Measurements from ENCODE around the gene PSG5. TPM values are rescaled to one million over a fixed set of nuclear protein-coding genes. Genes with fewer than 3 reads are reported as not detected.
"Not testable (repeated sequence)": the region's sequence is repeated elsewhere in the genome, so short reads cannot be mapped to it uniquely, and the experiment has no call there.

PSG5 gene
- total and polyA plus RNA-seq, 9 donors = 0.22 to 0.80 (median 0.41) TPM

- H3K9me3 ChIP-seq (replicated peaks; ENCODE audit: control insufficient read depth, low read depth, low read length); H3K27me3 ChIP-seq (ENCODE audit: control insufficient read depth, insufficient read depth, low read length); H3K36me3 ChIP-seq (ENCODE audit: control insufficient read depth, insufficient read depth, low read length); DNase-seq; H3K4me3 ChIP-seq (ENCODE audit: low read length); H3K27ac ChIP-seq (ENCODE audit: low read length); H3K4me1 ChIP-seq (ENCODE audit: control insufficient read depth, insufficient read depth, low read length): not testable (repeated sequence)
- 80% methylated on average over 3 of the region's 9 CpGs for WGBS (ENCODE audit: insufficient coverage)
Observed at GRCh38 chr19:43188092-43188491, 1.8 kb upstream of the PSG5 start.

GRCh38 chr19:43181869-43182771 is 4.2 kb downstream of the PSG5 start:
- not testable (repeated sequence) for H3K27me3 ChIP-seq (ENCODE audit: control insufficient read depth, insufficient read depth, low read length); H3K4me3 ChIP-seq (ENCODE audit: low read length); H3K27ac ChIP-seq (ENCODE audit: low read length); H3K4me1 ChIP-seq (ENCODE audit: control insufficient read depth, insufficient read depth, low read length); DNase-seq; H3K9me3 ChIP-seq (replicated peaks; ENCODE audit: control insufficient read depth, low read depth, low read length); H3K36me3 ChIP-seq (ENCODE audit: control insufficient read depth, insufficient read depth, low read length)
- 80% methylated on average over 1 of the region's 4 CpGs for WGBS (ENCODE audit: insufficient coverage)

DNA sequence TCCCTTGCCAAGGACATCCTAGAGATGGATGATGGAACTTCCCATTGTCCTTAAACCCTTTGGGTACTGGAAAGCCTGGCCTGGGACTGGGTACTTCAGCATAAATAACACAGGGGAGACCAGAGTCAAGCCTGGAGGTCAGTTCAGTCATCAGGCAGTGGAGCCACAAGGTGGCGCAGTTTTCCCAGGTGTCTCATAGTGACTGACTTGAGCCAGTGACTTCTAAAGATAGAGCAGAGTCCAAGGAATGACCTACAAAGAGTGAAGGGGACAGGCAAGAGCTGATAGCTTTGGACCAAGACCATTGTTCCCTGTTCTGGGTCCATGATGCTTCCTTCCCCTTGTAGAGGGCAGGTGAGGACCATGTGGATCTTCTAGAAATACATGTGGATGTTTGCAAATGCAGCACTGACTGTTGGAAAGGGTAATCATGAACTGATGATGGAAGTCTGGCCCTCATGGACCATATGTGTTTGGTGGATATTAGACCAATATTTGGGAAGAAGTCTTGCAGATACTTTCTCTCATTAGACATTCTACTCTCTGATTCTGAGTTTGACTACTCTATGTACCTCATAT is 6.7 kb downstream of the PSG5 start:
- not testable (repeated sequence) for H3K9me3 ChIP-seq (replicated peaks; ENCODE audit: control insufficient read depth, low read depth, low read length); H3K27ac ChIP-seq (ENCODE audit: low read length); H3K4me3 ChIP-seq (ENCODE audit: low read length); H3K4me1 ChIP-seq (ENCODE audit: control insufficient read depth, insufficient read depth, low read length); H3K27me3 ChIP-seq (ENCODE audit: control insufficient read depth, insufficient read depth, low read length); DNase-seq; H3K36me3 ChIP-seq (ENCODE audit: control insufficient read depth, insufficient read depth, low read length)
- WGBS (ENCODE audit: insufficient coverage) = no CpG with 5 or more reads among the region's 1 CpG

DNA sequence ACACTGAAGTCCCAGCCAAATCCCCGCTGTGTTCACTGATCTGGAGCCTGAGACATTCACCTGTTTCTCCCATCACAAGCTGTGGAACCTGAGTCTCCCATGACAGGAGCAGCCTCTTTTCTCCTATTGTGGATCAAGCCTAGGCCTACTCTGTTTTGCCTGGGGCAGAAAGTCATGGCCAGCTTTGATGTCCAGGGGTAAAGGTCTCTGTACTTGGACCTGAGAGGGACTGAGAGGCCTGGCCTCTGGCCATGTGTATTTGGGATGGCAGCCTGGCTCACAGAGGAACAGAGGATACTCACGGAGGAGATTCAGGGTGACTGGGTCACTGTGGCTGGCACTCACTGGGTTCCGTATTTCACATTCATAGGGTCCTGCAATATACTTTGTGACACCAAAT is 7.8 kb downstream of the PSG5 start:
- 88% methylated on average over 1 of the region's 3 CpGs for WGBS (ENCODE audit: insufficient coverage)
- not testable (repeated sequence) for H3K9me3 ChIP-seq (replicated peaks; ENCODE audit: control insufficient read depth, low read depth, low read length); H3K36me3 ChIP-seq (ENCODE audit: control insufficient read depth, insufficient read depth, low read length); H3K27me3 ChIP-seq (ENCODE audit: control insufficient read depth, insufficient read depth, low read length); H3K4me3 ChIP-seq (ENCODE audit: low read length); DNase-seq; H3K27ac ChIP-seq (ENCODE audit: low read length); H3K4me1 ChIP-seq (ENCODE audit: control insufficient read depth, insufficient read depth, low read length)

DNA sequence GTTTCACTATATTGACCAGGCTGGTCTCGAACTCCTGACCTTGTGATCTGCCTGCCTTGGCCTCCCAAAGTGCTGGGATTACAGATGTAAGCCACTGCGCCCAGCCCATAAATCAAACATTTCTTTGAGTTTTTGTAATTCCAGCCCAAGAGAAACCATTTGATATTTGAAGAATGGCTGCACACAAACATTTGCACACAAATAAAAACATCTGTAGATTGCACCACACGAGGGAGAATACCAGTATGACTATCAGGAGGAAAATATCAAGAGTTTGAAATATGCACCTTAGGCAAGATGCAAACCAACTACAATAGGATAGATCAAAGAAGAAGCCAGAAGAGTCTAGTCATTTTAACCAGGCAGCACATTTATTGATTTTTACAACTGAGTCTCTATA is 20.4 kb downstream of the PSG5 start:
- 56% methylated on average over 1 of the region's 3 CpGs for WGBS (ENCODE audit: insufficient coverage)

GRCh38 chr19:43163135-43163534 is 23.2 kb downstream of the PSG5 start:
- not testable (repeated sequence) for H3K9me3 ChIP-seq (replicated peaks; ENCODE audit: control insufficient read depth, low read depth, low read length); H3K27ac ChIP-seq (ENCODE audit: low read length); H3K4me1 ChIP-seq (ENCODE audit: control insufficient read depth, insufficient read depth, low read length); H3K36me3 ChIP-seq (ENCODE audit: control insufficient read depth, insufficient read depth, low read length); DNase-seq; H3K4me3 ChIP-seq (ENCODE audit: low read length); H3K27me3 ChIP-seq (ENCODE audit: control insufficient read depth, insufficient read depth, low read length)
- no CpG with 5 or more reads among the region's 3 CpGs for WGBS (ENCODE audit: insufficient coverage)

More for the DNA sequence above, 20.4 kb downstream of the PSG5 start:
- not testable (repeated sequence) for H3K4me3 ChIP-seq (ENCODE audit: low read length); H3K36me3 ChIP-seq (ENCODE audit: control insufficient read depth, insufficient read depth, low read length); H3K27me3 ChIP-seq (ENCODE audit: control insufficient read depth, insufficient read depth, low read length); H3K27ac ChIP-seq (ENCODE audit: low read length); H3K9me3 ChIP-seq (replicated peaks; ENCODE audit: control insufficient read depth, low read depth, low read length); DNase-seq; H3K4me1 ChIP-seq (ENCODE audit: control insufficient read depth, insufficient read depth, low read length)

DNA sequence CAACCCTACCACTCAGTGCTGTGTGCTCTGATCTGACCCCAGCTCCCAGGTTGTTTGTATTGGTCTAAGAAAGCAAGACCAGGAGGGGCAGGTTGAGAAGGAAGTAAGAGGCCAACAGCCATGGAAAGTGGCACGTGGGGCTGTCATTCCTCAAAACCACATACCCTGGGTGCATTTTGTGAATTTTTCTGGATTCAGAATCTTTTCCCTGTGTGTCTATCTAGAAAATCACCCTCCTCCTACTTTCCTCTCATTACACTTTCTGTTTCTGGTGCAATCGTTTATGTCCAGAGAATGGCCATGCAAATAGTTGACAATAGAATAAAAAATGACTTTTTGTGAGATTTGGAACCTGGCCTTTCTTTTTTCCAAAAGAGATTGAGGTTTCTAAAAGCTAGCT is 24.1 kb downstream of the PSG5 start:
- not testable (repeated sequence) for H3K27ac ChIP-seq (ENCODE audit: low read length); H3K9me3 ChIP-seq (replicated peaks; ENCODE audit: control insufficient read depth, low read depth, low read length); DNase-seq; H3K4me1 ChIP-seq (ENCODE audit: control insufficient read depth, insufficient read depth, low read length); H3K36me3 ChIP-seq (ENCODE audit: control insufficient read depth, insufficient read depth, low read length); H3K4me3 ChIP-seq (ENCODE audit: low read length); H3K27me3 ChIP-seq (ENCODE audit: control insufficient read depth, insufficient read depth, low read length)
- 100% methylated on average over 1 of the region's 2 CpGs for WGBS (ENCODE audit: insufficient coverage)

GRCh38 chr19:43152214-43152613 is 34.1 kb downstream of the PSG5 start:
- WGBS (ENCODE audit: insufficient coverage) = no CpG with 5 or more reads among the region's 4 CpGs
- no peaks in the 10 kb centered on the region for H3K4me1 ChIP-seq (ENCODE audit: control insufficient read depth, insufficient read depth, low read length)
- no peaks in the 10 kb centered on the region for H3K36me3 ChIP-seq (ENCODE audit: control insufficient read depth, insufficient read depth, low read length)
- H3K27ac ChIP-seq (ENCODE audit: low read length) = no peak overlapping the region
- no peaks in the 10 kb centered on the region for H3K9me3 ChIP-seq (replicated peaks; ENCODE audit: control insufficient read depth, low read depth, low read length)
- no peak overlapping the region for H3K4me3 ChIP-seq (ENCODE audit: low read length)
- DNase-seq = no peak
- no peaks in the 10 kb centered on the region for H3K27me3 ChIP-seq (ENCODE audit: control insufficient read depth, insufficient read depth, low read length)

GRCh38 chr19:43149788-43150187 is 36.5 kb downstream of the PSG5 start:
- WGBS (ENCODE audit: insufficient coverage) = 94% methylated on average over 4 of the region's 7 CpGs
- not testable (repeated sequence) for H3K36me3 ChIP-seq (ENCODE audit: control insufficient read depth, insufficient read depth, low read length); H3K4me3 ChIP-seq (ENCODE audit: low read length); H3K27me3 ChIP-seq (ENCODE audit: control insufficient read depth, insufficient read depth, low read length); H3K27ac ChIP-seq (ENCODE audit: low read length); H3K4me1 ChIP-seq (ENCODE audit: control insufficient read depth, insufficient read depth, low read length); DNase-seq; H3K9me3 ChIP-seq (replicated peaks; ENCODE audit: control insufficient read depth, low read depth, low read length)

- Histone ChIP-seq H3K27me3 (ENCODE audit: control insufficient read depth, insufficient read depth, low read length) (no peaks in the 10 kb centered on the region), H3K4me3 (ENCODE audit: low read length) (no peak overlapping the region), H3K9me3 (replicated peaks; ENCODE audit: control insufficient read depth, low read depth, low read length) (no peaks in the 10 kb centered on the region), H3K36me3 (ENCODE audit: control insufficient read depth, insufficient read depth, low read length) (no peaks in the 10 kb centered on the region), H3K4me1 (ENCODE audit: control insufficient read depth, insufficient read depth, low read length) (no peaks in the 10 kb centered on the region), H3K27ac (ENCODE audit: low read length) (no peak overlapping the region)
- no CpG with 5 or more reads among the region's 1 CpG for WGBS (ENCODE audit: insufficient coverage)
- no peak for DNase-seq
Observed at GRCh38 chr19:43148233-43148632, 38.1 kb downstream of the PSG5 start.
